BLaER1 treated with 17β-estradiol and CSF1 and Interleukin-3, amounts not matched to agents 10 nM and 100 nM (cell line): Measurements from ENCODE around the gene FKBP4.
A peak's percentile ranks its signal among the peaks of the same experiment; 100 is the strongest.

Experiments
- H3K27ac ChIP-seq, 11 experiments: shearing (Covaris generic); formaldehyde crosslinking; 2 replicates each; pipeline ENCODE4 v1.8.1; 2022
- H3K27me3 ChIP-seq, 11 experiments: shearing (Covaris generic); formaldehyde crosslinking; 2 replicates each; pipeline ENCODE4 v1.8.1; 2022
- H3K36me3 ChIP-seq, 11 experiments: shearing (Covaris generic); formaldehyde crosslinking; 2 replicates each; pipeline ENCODE4 v1.8.1; 2022
- H3K4me1 ChIP-seq, 10 experiments: shearing (Covaris generic); formaldehyde crosslinking; 2 replicates each; pipeline ENCODE4 v1.8.1; 2022
- H3K4me2 ChIP-seq, 11 experiments: shearing (Covaris generic); formaldehyde crosslinking; 2 replicates each; pipeline ENCODE4 v1.8.1; 2022
- H3K4me3 ChIP-seq, 10 experiments: shearing (Covaris generic); formaldehyde crosslinking; 2 replicates each; pipeline ENCODE4 v1.8.1; 2022
- H3K9ac ChIP-seq, 11 experiments: shearing (Covaris generic); formaldehyde crosslinking; 2 replicates each; pipeline ENCODE4 v1.8.1; 2022
- H3K9me3 ChIP-seq, 11 experiments: shearing (Covaris generic); formaldehyde crosslinking; replicated peaks in 1 of 11; 2 replicates each; pipeline ENCODE4 v1.8.1; 2022
- H4K20me1 ChIP-seq, 11 experiments: shearing (Covaris generic); formaldehyde crosslinking; 2 replicates each; pipeline ENCODE4 v1.8.1; 2022
- Cebpa-rat ChIP-seq, 11 experiments: shearing (Covaris generic); IDR thresholded peaks; 2 replicates each; pipeline ENCODE4 v1.8.1; 2022

Gene FKBP4

GRCh38 chr12:2794736-2795289 lies at the start of gene FKBP4:
TSS of gene FKBP4 (plus strand) at chr12:2794970. CDS start at chr12:2795140, 170 bp downstream.
- Histone ChIP-seq H3K36me3 (peaks cover 25 to 36% (median 31%) of the 10 kb centered on the region in 11 experiments), H4K20me1 (peaks cover 10 to 47% (median 40%) of the 10 kb centered on the region in 11 experiments; a peak in 19 of 22 replicates), H3K9ac (peak within 1 kb of the TSS; percentile 78 to 93 (median 86)), H3K9me3 (no peaks in the 10 kb centered on the region), H3K4me2 (peak within 1 kb of the TSS; percentile 78 to 100 (median 96)), H3K27ac (peak within 1 kb of the TSS; percentile 41 to 85 (median 78)), H3K4me3 (peak within 1 kb of the TSS; percentile 85 to 97 (median 92)), H3K4me1 (peaks cover 21 to 39% (median 38%) of the 10 kb centered on the region in 10 experiments), H3K27me3 (peaks cover 11 to 30% (median 26%) of the 10 kb centered on the region in 11 experiments; a peak in 21 of 22 replicates)
- TF ChIP-seq Cebpa-rat (IDR thresholded peaks at IDR 0.05): no peak

- TF ChIP-seq Cebpa-rat (IDR thresholded peaks at IDR 0.05): no peak
- H3K27ac ChIP-seq: no peak overlapping the region
- peaks cover 0 to 34% (median 7%) of the 10 kb centered on the region in 11 experiments; a peak in 9 of 22 replicates for H3K9me3 ChIP-seq
- peak overlapping the region in 5 of 11 experiments; percentile 11 to 25 (median 13); a peak in 4 of 22 replicates for H3K4me2 ChIP-seq
- peaks cover 0 to 6% (median 0%) of the 10 kb centered on the region in 11 experiments; a peak in 2 of 22 replicates for H4K20me1 ChIP-seq
- peaks cover 0 to 45% (median 34%) of the 10 kb centered on the region in 10 experiments; a peak in 18 of 20 replicates for H3K4me1 ChIP-seq
- no peak overlapping the region for H3K4me3 ChIP-seq
- H3K9ac ChIP-seq: no peak overlapping the region
- peaks cover 0 to 43% (median 12%) of the 10 kb centered on the region in 11 experiments; a peak in 16 of 22 replicates for H3K27me3 ChIP-seq
- H3K36me3 ChIP-seq: no peaks in the 10 kb centered on the region
Measured at GRCh38 chr12:2745655-2746054, 49.1 kb upstream of the FKBP4 start.

GRCh38 chr12:2749580-2749979 lies 45.2 kb upstream of the FKBP4 start:
- H3K4me2 ChIP-seq: no peak overlapping the region
- no peak overlapping the region for H3K27ac ChIP-seq
- H3K9me3 ChIP-seq: peaks cover 0 to 41% (median 11%) of the 10 kb centered on the region in 11 experiments; a peak in 10 of 22 replicates
- peaks cover 16 to 39% (median 29%) of the 10 kb centered on the region in 11 experiments for H3K27me3 ChIP-seq
- no peaks in the 10 kb centered on the region for H3K36me3 ChIP-seq
- H4K20me1 ChIP-seq: peaks cover 0 to 19% (median 8%) of the 10 kb centered on the region in 11 experiments; a peak in 9 of 22 replicates
- H3K4me1 ChIP-seq: peaks cover 0 to 11% (median 6%) of the 10 kb centered on the region in 10 experiments; a peak in 4 of 20 replicates
- no peak for TF ChIP-seq Cebpa-rat (IDR thresholded peaks at IDR 0.05)
- H3K9ac ChIP-seq: no peak overlapping the region
- no peak overlapping the region for H3K4me3 ChIP-seq

GRCh38 chr12:2750185-2750584 lies 44.6 kb upstream of the FKBP4 start:
- Histone ChIP-seq H3K36me3 (no peaks in the 10 kb centered on the region), H3K4me2 (no peak overlapping the region), H3K9me3 (peaks cover 0 to 37% (median 8%) of the 10 kb centered on the region in 11 experiments; a peak in 10 of 22 replicates), H3K9ac (no peak overlapping the region), H4K20me1 (peaks cover 0 to 19% (median 8%) of the 10 kb centered on the region in 11 experiments; a peak in 9 of 22 replicates), H3K4me1 (peaks cover 0 to 9% (median 3%) of the 10 kb centered on the region in 10 experiments; a peak in 4 of 20 replicates), H3K27me3 (peaks cover 16 to 41% (median 29%) of the 10 kb centered on the region in 11 experiments), H3K27ac (no peak overlapping the region), H3K4me3 (no peak overlapping the region)
- TF ChIP-seq Cebpa-rat (IDR thresholded peaks at IDR 0.05): no peak

- Histone ChIP-seq H3K36me3 (no peaks in the 10 kb centered on the region), H3K9ac (no peak overlapping the region), H3K27me3 (peaks cover 16 to 41% (median 29%) of the 10 kb centered on the region in 11 experiments), H3K4me1 (peaks cover 0 to 9% (median 0%) of the 10 kb centered on the region in 10 experiments; a peak in 2 of 20 replicates), H3K27ac (no peak overlapping the region), H4K20me1 (peaks cover 0 to 19% (median 8%) of the 10 kb centered on the region in 11 experiments; a peak in 9 of 22 replicates), H3K4me2 (no peak overlapping the region), H3K4me3 (no peak overlapping the region), H3K9me3 (peaks cover 0 to 27% (median 3%) of the 10 kb centered on the region in 11 experiments; a peak in 7 of 22 replicates)
- no peak for TF ChIP-seq Cebpa-rat (IDR thresholded peaks at IDR 0.05)
Measured at GRCh38 chr12:2751230-2751629, 43.5 kb upstream of the FKBP4 start.

- Histone ChIP-seq H3K9me3 (peaks cover 0 to 22% (median 0%) of the 10 kb centered on the region in 11 experiments; a peak in 6 of 22 replicates), H3K27me3 (peaks cover 16 to 41% (median 29%) of the 10 kb centered on the region in 11 experiments), H3K4me1 (peaks cover 0 to 9% (median 0%) of the 10 kb centered on the region in 10 experiments; a peak in 2 of 20 replicates), H3K36me3 (no peaks in the 10 kb centered on the region), H4K20me1 (peaks cover 0 to 19% (median 8%) of the 10 kb centered on the region in 11 experiments; a peak in 9 of 22 replicates), H3K4me2 (no peak overlapping the region), H3K27ac (no peak overlapping the region), H3K4me3 (no peak overlapping the region), H3K9ac (no peak overlapping the region)
- TF ChIP-seq Cebpa-rat (IDR thresholded peaks at IDR 0.05): no peak
Measured at GRCh38 chr12:2751686-2752085, 43.1 kb upstream of the FKBP4 start.

- H3K36me3 ChIP-seq: no peaks in the 10 kb centered on the region
- peaks cover 0 to 19% (median 0%) of the 10 kb centered on the region in 11 experiments; a peak in 4 of 22 replicates for H3K9me3 ChIP-seq
- H4K20me1 ChIP-seq: peaks cover 0 to 19% (median 8%) of the 10 kb centered on the region in 11 experiments; a peak in 9 of 22 replicates
- no peak overlapping the region for H3K9ac ChIP-seq
- no peak for TF ChIP-seq Cebpa-rat (IDR thresholded peaks at IDR 0.05)
- H3K4me3 ChIP-seq: no peak overlapping the region
- H3K4me1 ChIP-seq: peaks cover 0 to 9% (median 0%) of the 10 kb centered on the region in 10 experiments; a peak in 2 of 20 replicates
- peak overlapping the region in 2 of 11 experiments; percentile 6 to 18; a peak in 1 of 22 replicates for H3K4me2 ChIP-seq
- peaks cover 16 to 41% (median 29%) of the 10 kb centered on the region in 11 experiments for H3K27me3 ChIP-seq
- no peak overlapping the region for H3K27ac ChIP-seq
Measured at GRCh38 chr12:2752676-2753371, 41.9 kb upstream of the FKBP4 start.

GRCh38 chr12:2753536-2753935 lies 41.2 kb upstream of the FKBP4 start:
- Histone ChIP-seq H3K4me1 (peaks cover 0 to 9% (median 0%) of the 10 kb centered on the region in 10 experiments; a peak in 2 of 20 replicates), H3K27ac (no peak overlapping the region), H3K36me3 (no peaks in the 10 kb centered on the region), H3K9me3 (peaks cover 0 to 19% (median 0%) of the 10 kb centered on the region in 11 experiments; a peak in 4 of 22 replicates), H3K4me2 (peak overlapping the region in 2 of 11 experiments; percentile 6 to 18; a peak in 2 of 22 replicates), H4K20me1 (peaks cover 0 to 19% (median 8%) of the 10 kb centered on the region in 11 experiments; a peak in 9 of 22 replicates), H3K9ac (no peak overlapping the region), H3K27me3 (peaks cover 16 to 41% (median 29%) of the 10 kb centered on the region in 11 experiments), H3K4me3 (no peak overlapping the region)
- no peak for TF ChIP-seq Cebpa-rat (IDR thresholded peaks at IDR 0.05)
